GM21367 (cell line): ENCODE results near the gene CATSPERE.
"Not testable (repeated sequence)": the region's sequence is repeated elsewhere in the genome, so short reads cannot be mapped to it uniquely, and the experiment has no call there.

ENCODE experiments used
- ATAC-seq: cut with Tn5 transposase; IDR thresholded peaks from one replicate; pipeline ENCODE4 v1.9.1; 2021; ENCODE audit not compliant: unreplicated experiment

CATSPERE gene

GRCh38 chr1:244661569-244662312 lies 200.7 kb downstream of the CATSPERE start:
- not testable (repeated sequence) for ATAC-seq

GRCh38 chr1:244662599-244662998 lies 201.5 kb downstream of the CATSPERE start:
- no peak for ATAC-seq

- ATAC-seq, result no peak
Measured at GRCh38 chr1:244664353-244664752, 203.3 kb downstream of the CATSPERE start.

GRCh38 chr1:244665771-244666217 lies 204.7 kb downstream of the CATSPERE start:
- peak; percentile 80 for ATAC-seq

- ATAC-seq, result not testable (repeated sequence)
Measured at GRCh38 chr1:244666672-244667418, 205.8 kb downstream of the CATSPERE start.

GRCh38 chr1:244667797-244668196 lies 206.7 kb downstream of the CATSPERE start:
- no peak for ATAC-seq

GRCh38 chr1:244672946-244673682 lies 212.0 kb downstream of the CATSPERE start:
- ATAC-seq, result no peak

GRCh38 chr1:244674446-244674845 lies 213.4 kb downstream of the CATSPERE start:
- ATAC-seq, result no peak

- ATAC-seq, result no peak
Measured at GRCh38 chr1:244675167-244675566, 214.1 kb downstream of the CATSPERE start.

GRCh38 chr1:244678697-244679096 lies 217.6 kb downstream of the CATSPERE start:
- ATAC-seq, result no peak

GRCh38 chr1:244680667-244681066 lies 219.6 kb downstream of the CATSPERE start:
- no peak for ATAC-seq

- ATAC-seq, result not testable (repeated sequence)
Measured at GRCh38 chr1:244682087-244682486, 221.0 kb downstream of the CATSPERE start.
